Uterus (tissue), 4 donors: ENCODE data around the gene ZCCHC8. TPM values are rescaled to one million over a fixed set of nuclear protein-coding genes. Genes with fewer than 3 reads are reported as not detected.

Source experiments
- DNase-seq, 2 donors: peaks; one replicate each; pipeline ENCODE4 v3.0.0-alpha.2; 2019 to 2020
- H3K27ac ChIP-seq, 2 donors: fragments of 200-600 bp; sonication (generic); 1 replicate in 1 of 2; 2 replicates in 1 of 2; pipeline ENCODE4 v1.5.1; 2016 to 2018
- H3K27me3 ChIP-seq, 2 donors: fragments of 200-600 bp; sonication (generic); one replicate each; pipeline ENCODE4 v1.5.1; 2018 to 2019; ENCODE audit warnings: control low read depth in 1 of 2
- H3K36me3 ChIP-seq, 2 donors: fragments of 200-600 bp; sonication (generic); one replicate each; pipeline ENCODE4 v1.5.1; 2019; ENCODE audit warnings: control low read depth in 1 of 2
- H3K4me1 ChIP-seq, 2 donors: fragments of 200-600 bp; sonication (generic); one replicate each; pipeline ENCODE4 v1.5.1; 2018 to 2019; ENCODE audit warnings: control low read depth in 1 of 2
- H3K4me3 ChIP-seq, 2 donors: fragments of 200-600 bp; sonication (generic); 1 replicate in 1 of 2; 2 replicates in 1 of 2; pipeline ENCODE4 v1.5.1; 2018 to 2019; ENCODE audit warnings: mild to moderate bottlenecking in 1 of 2
- H3K9me3 ChIP-seq, 2 donors: fragments of 200-600 bp; sonication (generic); one replicate each; pipeline ENCODE4 v1.5.1; 2019; ENCODE audit warnings: control low read depth in 1 of 2
- POLR2A ChIP-seq, 2 donors: fragments of 450-650 bp; IDR thresholded peaks; one replicate each; pipeline ENCODE4 v1.6.1; 2016; ENCODE audit warnings: antibody characterized with exemption in 2 of 2, mild to moderate bottlenecking in 1 of 2, moderate library complexity in 1 of 2
- intact Hi-C: fragments of 100-400 bp; cut with DNase I; formaldehyde crosslinking; loops from one replicate; pipeline ENCODE4 v1.15.1; 2023; ENCODE audit warnings: low total_unique reads
- total RNA-seq, 4 donors: library from RNA; depleted of rRNA in 3 of 4; stranded (reverse); fragments of >200 nt in 3 of 4; gene quantifications; one replicate each; pipeline versions ENCODE4 v1.1.0 to v1.2.4, GENCODE V29; 2014 to 2023
- TF ChIP-seq, protein P1 (sequence below), 4 experiments: fragments of 200-600 bp in 2 of 4; fragments of 450-650 bp in 2 of 4; sonication (generic) in 2 of 4; IDR thresholded peaks; one replicate each; pipeline ENCODE4 v1.5.1; 2016 to 2019; ENCODE audit warnings: antibody characterized with exemption in 4 of 4, mild to moderate bottlenecking in 2 of 4, moderate library complexity in 1 of 4
- donor health status: DM: yes; HTN: yes; CAD: no.

Gene ZCCHC8
- total RNA-seq, 4 donors from 2014 or later, result 13.5 to 43.3 (median 25.8) TPM

GRCh38 chr12:122460061-122460460, 40.7 kb downstream of the ZCCHC8 start:
- Histone ChIP-seq H3K4me1 (no peaks in the 10 kb centered on the region), H3K4me3 (no peak overlapping the region), H3K9me3 (no peaks in the 10 kb centered on the region), H3K27ac (no peak overlapping the region), H3K27me3 (no peaks in the 10 kb centered on the region), H3K36me3 (no peaks in the 10 kb centered on the region)
- intact Hi-C loops, result no loop called here
- TF ChIP-seq, protein P1, sequence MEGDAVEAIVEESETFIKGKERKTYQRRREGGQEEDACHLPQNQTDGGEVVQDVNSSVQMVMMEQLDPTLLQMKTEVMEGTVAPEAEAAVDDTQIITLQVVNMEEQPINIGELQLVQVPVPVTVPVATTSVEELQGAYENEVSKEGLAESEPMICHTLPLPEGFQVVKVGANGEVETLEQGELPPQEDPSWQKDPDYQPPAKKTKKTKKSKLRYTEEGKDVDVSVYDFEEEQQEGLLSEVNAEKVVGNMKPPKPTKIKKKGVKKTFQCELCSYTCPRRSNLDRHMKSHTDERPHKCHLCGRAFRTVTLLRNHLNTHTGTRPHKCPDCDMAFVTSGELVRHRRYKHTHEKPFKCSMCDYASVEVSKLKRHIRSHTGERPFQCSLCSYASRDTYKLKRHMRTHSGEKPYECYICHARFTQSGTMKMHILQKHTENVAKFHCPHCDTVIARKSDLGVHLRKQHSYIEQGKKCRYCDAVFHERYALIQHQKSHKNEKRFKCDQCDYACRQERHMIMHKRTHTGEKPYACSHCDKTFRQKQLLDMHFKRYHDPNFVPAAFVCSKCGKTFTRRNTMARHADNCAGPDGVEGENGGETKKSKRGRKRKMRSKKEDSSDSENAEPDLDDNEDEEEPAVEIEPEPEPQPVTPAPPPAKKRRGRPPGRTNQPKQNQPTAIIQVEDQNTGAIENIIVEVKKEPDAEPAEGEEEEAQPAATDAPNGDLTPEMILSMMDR (IDR thresholded peaks at IDR 0.05), result no peak
- no peak for TF ChIP-seq POLR2A (IDR thresholded peaks at IDR 0.05)
- peak in 1 of 2 donors; percentile 0 for DNase-seq

- no peaks in the 10 kb centered on the region for H3K27me3 ChIP-seq
- H3K4me1 ChIP-seq, result no peaks in the 10 kb centered on the region
- no peak overlapping the region for H3K4me3 ChIP-seq
- no peaks in the 10 kb centered on the region for H3K9me3 ChIP-seq
- no peak for DNase-seq
- H3K27ac ChIP-seq, result no peak overlapping the region
- no peaks in the 10 kb centered on the region for H3K36me3 ChIP-seq
- TF ChIP-seq POLR2A (IDR thresholded peaks at IDR 0.05), result no peak
- TF ChIP-seq, protein P1 (IDR thresholded peaks at IDR 0.05), result no peak
- intact Hi-C loops, result no loop called here
Observed at GRCh38 chr12:122459211-122459610, 41.5 kb downstream of the ZCCHC8 start.

GRCh38 chr12:122458105-122459035, 42.4 kb downstream of the ZCCHC8 start:
- Histone ChIP-seq H3K27me3 (no peaks in the 10 kb centered on the region), H3K4me1 (no peaks in the 10 kb centered on the region), H3K4me3 (no peak overlapping the region), H3K27ac (no peak overlapping the region), H3K36me3 (no peaks in the 10 kb centered on the region), H3K9me3 (no peaks in the 10 kb centered on the region)
- DNase-seq, result no peak
- TF ChIP-seq, protein P1 (IDR thresholded peaks at IDR 0.05), result no peak
- no peak for TF ChIP-seq POLR2A (IDR thresholded peaks at IDR 0.05)
- intact Hi-C loops, result no loop called here

DNA sequence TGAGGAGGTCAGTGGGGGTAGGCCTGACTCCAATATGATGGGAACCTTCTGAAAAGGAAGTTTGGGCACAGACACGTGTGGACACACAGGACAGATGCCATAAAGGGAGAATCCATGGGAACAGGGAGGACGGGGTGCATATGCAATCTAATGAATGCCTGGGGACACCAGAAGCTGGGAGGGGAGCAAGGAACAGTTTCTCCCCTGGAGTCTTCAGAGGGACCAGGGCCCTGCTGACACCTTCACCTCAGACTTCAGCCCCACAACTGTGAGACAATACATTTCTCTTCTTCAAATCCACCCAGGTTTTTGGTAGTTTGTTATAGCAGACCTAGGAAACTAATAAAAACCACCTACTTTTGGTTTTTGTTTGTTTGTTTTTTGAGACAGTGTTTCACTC, 43.1 kb downstream of the ZCCHC8 start:
- intact Hi-C loops, result no loop called here
- no peak for TF ChIP-seq POLR2A (IDR thresholded peaks at IDR 0.05)
- TF ChIP-seq, protein P1 (IDR thresholded peaks at IDR 0.05), result no peak
- H3K27ac ChIP-seq, result no peak overlapping the region

DNA sequence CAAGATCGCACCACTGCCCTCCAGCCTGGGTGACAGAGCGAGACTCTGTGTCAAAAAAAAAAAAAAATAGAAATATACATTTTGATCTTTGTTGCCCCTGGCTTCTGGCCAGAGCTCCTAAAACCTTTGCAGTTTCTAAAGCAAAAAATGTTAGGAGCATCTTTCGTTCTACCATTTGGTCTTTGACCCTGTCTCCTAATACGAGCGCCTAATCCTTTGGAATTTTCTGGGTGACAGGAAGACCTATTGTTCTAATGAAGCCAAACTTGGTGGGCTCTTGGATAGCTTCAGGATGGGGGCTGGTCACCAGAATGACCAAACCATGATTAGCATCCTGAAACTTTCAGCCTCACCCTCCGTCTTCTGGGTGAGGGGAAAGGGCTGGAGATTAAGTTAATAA, 46.0 kb downstream of the ZCCHC8 start:
- TF ChIP-seq POLR2A (IDR thresholded peaks at IDR 0.05), result no peak
- TF ChIP-seq, protein P1 (IDR thresholded peaks at IDR 0.05), result no peak
- no peaks in the 10 kb centered on the region for H3K27me3 ChIP-seq
- no peak for DNase-seq
- intact Hi-C loops, result no loop called here
- no peaks in the 10 kb centered on the region for H3K9me3 ChIP-seq
- no peak overlapping the region for H3K27ac ChIP-seq
- H3K4me3 ChIP-seq, result no peak overlapping the region
- no peaks in the 10 kb centered on the region for H3K36me3 ChIP-seq
- no peaks in the 10 kb centered on the region for H3K4me1 ChIP-seq

More for the DNA sequence above, 43.1 kb downstream of the ZCCHC8 start:
- Histone ChIP-seq H3K36me3 (no peaks in the 10 kb centered on the region), H3K27me3 (no peaks in the 10 kb centered on the region), H3K4me1 (no peaks in the 10 kb centered on the region), H3K9me3 (no peaks in the 10 kb centered on the region), H3K4me3 (no peak overlapping the region)
- DNase-seq, result no peak
